GM19372 (cell line): ENCODE data around the gene DLX1.
"Not testable (repeated sequence)": the region's sequence is repeated elsewhere in the genome, so short reads cannot be mapped to it uniquely, and the experiment has no call there.

Source experiments
- ATAC-seq: cut with Tn5 transposase; IDR thresholded peaks from one replicate; pipeline ENCODE4 v1.9.1; 2021; ENCODE audit warnings: mild to moderate bottlenecking, low read depth, moderate library complexity; ENCODE audit not compliant: unreplicated experiment

Gene DLX1

GRCh38 chr2:172085460-172086159 lies at the start of gene DLX1:
Gene DLX1, plus strand, starts transcription at chr2:172085507. Its CDS starts 171 bp downstream, at chr2:172085678.
- no peak for ATAC-seq

DNA sequence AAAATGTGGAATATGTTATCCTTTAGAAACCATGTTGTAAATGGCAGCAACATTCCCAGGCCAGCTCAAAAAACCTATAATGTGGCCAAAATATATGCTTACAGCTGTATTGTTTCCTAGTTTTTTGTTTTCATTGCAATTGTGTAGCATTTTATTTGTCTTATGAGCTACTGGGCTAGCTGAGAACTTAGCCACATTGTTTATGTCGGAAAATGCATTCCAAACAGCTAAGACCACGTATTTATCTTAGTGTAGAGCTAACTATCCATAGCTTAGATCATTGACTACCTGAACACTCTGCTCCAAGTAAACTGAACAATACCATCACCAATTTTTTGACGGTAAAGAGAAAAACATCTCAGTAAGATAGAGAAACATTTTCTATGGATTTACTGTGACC lies 47.2 kb upstream of the DLX1 start:
- ATAC-seq = no peak

- no peak for ATAC-seq
These were observed 46.7 kb upstream of the DLX1 start for GRCh38 chr2:172038604-172039003.

DNA sequence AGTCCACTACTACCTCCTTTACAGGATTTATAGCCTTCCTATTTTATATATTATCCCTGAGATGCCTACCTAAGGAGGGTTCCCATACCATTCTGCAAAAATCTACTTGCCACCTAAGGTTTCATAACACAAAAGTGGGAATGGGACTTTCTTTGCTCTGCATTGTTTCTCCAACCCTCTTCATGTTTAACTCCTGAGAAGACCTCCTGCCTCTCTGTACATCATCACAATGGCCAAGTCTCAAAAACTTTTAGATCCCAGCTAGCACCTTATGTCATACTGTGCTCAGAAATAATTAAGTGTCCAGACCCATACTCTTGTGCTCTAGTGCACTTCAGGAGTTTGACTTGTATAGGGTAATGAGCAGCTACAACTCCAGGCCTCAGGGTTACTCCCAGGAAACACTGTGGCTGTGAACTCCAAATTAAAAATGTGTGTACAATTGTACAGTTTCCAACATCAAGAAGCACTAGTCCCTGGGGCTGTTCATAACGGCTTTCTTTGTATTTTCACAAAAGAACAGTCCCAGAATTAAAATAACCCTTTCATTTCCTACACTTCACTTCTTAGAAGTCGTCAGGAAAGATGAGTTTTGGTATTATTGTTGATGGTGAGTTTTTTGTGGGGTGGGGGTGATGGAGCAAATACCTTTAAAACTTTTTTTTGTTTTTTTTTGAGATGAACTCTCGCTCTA lies 46.1 kb upstream of the DLX1 start:
- no peak for ATAC-seq

DNA sequence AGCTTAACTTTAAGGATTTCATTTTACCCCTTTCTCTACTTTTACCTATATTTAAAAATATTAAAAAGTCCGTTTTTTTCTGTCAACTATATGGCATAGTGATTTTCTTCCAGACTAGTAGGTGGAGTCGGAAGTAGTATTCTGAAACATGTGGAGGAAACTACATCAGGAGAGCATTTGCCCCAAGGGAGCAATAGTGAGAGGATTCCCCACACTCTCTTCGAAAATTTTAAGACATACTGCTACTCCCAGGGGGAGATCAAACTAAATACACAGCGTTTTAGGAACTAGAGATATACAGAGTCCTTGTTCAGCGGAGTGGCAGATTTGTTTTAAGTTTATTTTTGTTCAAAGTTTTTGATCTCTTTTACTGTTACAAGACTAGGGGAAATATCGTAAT lies 45.0 kb upstream of the DLX1 start:
- ATAC-seq = no peak

GRCh38 chr2:172046080-172046678 lies 39.1 kb upstream of the DLX1 start:
- no peak for ATAC-seq

DNA sequence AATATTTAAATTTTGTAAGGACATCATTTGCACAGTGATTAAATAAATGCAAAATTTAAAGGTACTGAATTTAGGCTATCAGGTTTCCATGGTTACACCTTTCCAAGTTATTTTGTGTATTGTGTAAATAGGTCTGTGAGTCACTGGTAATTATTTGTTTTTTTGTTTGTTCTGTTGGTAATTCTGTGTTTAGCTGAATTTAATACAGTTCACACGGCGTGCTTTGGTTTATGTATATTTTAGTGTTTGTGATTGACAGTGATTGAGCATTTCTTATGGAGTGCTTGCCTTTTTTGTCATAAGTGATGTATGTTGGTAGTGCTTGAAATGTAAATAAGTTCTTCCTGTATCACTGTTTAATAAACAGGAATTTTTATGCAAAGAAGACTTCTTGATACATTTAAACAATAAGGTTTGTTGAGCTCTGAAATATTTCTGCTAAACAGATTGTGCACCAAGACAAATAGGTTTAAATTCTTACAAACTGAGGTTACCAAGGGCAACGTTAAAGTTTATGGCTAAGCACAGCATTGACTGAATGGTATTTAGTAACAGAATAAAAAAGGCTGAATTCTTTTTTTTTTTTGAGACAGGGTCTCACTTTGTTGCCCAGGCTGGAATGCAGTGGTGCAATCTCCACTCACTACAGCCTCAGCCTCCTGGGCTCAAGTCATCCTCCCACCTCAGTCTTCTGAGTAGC lies 38.3 kb upstream of the DLX1 start:
- ATAC-seq = no peak

- no peak for ATAC-seq
These were observed 37.5 kb upstream of the DLX1 start for GRCh38 chr2:172047566-172048507.

DNA sequence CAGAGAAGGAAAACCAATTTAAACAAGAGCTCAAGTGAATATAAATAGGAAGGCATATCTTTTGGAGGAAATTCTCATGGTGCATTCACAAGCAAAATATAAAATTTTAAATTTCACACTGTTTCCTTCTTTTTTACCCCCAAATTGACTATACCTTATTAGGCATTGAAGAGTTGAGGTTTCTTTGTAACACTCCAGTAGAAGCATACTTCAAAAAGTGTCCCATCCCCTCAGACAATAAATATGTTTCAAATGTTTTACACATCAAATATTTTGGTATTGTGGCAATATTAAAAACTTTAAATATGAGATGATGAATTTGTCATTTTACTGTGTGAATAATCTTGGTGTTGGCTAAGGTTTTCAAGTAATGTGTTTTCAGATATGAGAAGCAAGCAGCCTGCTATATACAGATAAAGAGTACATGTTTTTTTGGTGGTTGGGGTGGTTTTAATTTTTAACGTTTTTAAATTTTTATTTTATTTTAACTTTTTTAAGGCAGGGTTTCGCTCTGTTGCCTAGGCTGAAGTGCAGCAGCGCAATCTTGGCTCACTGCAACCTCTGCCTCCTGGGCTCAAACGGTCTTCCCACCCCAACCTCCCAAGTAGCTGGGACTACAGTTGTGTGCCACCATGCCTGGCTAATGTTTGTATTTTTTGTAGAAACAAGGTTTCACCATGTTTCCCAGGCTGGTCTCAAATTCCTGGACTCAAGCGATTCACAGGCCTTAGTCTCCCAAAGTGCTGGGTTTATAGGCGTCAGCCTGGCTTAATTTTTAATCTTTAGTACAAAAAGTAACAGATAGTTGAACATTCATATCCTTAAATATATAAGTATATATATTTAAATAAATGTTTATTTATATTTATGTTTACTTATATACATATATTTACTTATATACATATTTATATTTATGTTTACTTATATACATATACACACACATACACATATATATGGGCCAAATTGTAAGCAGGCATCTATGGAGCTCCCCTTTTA lies 36.5 kb upstream of the DLX1 start:
- no peak for ATAC-seq

- ATAC-seq = no peak
These were observed 35.7 kb upstream of the DLX1 start for GRCh38 chr2:172049567-172050120.

- no peak for ATAC-seq
These were observed 34.7 kb upstream of the DLX1 start for GRCh38 chr2:172050479-172051125.

GRCh38 chr2:172052000-172052983 lies 33.0 kb upstream of the DLX1 start:
- ATAC-seq = no peak

DNA sequence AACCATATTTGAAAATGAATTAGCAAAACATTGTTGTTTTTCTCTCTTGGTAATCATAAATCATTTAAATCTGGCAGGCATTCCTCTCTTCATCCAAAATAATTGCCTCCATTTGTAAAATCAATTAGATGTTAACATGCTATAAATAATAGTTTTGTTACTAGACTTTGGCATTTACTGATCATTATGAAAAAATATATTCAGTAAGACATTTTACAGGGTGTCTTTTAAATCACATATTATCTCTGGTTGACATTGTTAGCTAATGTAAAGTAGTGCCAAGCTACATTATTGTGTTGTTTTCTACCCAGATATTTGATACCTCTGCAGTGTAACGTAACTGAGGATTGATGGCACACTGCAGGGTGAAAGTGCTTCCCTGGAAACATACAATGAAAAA lies 31.8 kb upstream of the DLX1 start:
- ATAC-seq = no peak

- ATAC-seq = no peak
These were observed 29.0 kb upstream of the DLX1 start for GRCh38 chr2:172056293-172056692.

- no peak for ATAC-seq
These were observed 26.6 kb upstream of the DLX1 start for GRCh38 chr2:172058660-172059059.

DNA sequence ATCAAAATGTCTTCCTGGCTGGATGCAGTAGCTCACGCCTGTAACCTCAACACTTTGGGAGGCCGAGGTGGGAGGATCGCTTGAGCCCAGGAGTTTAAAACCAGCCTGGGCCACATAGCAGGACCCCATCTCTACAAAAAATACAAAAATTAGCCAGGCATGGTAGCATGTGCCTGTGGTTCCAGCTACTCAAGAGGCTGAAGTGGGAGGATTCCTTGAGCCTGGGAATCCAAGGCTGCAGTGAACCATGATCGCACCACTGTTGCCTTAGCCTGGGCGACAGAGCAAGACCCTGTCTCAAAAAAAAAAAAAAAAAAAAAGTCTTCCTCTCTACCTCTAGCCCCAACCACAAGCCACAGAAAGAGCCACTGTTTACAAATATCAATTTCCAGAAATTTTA lies 25.2 kb upstream of the DLX1 start:
- ATAC-seq = not testable (repeated sequence)

GRCh38 chr2:172062402-172063004 lies 22.8 kb upstream of the DLX1 start:
- ATAC-seq = no peak
